ENCODE results near the gene FRYL. TPM values are rescaled to one million over a fixed set of nuclear protein-coding genes. Genes with fewer than 3 reads are reported as not detected.

FRYL gene
- total RNA-seq, 1 experiment from 2014 or later: 47.7 TPM

GRCh38 chr4:48602763-48603162, 177.3 kb downstream of the FRYL start:
- ATAC-seq (no peak), DNase-seq (ENCODE audit: low read depth, low spot score) (no peak)
- ChIA-PET CTCF (interaction anchor here (1.7 kb wide), 1 partner anchor 25 kb away, joined by 6 read pairs; no protein-coding TSS in a partner anchor), POLR2A (no interaction called here), RAD21 (ENCODE audit: low non-redundant PET in 1 of 2, low total read pairs in 2 of 2, uncharacterized antibody in 2 of 2, unreplicated experiment in 2 of 2) (no interaction called here)
- H3K79me2 ChIP-seq (ENCODE audit: insufficient read depth, low read length): no peaks in the 10 kb centered on the region
- H3K9ac ChIP-seq (ENCODE audit: low read length): no peak overlapping the region
- no peak overlapping the region for H3K27ac ChIP-seq (ENCODE audit: low read depth, low read length)
- H3K4me2 ChIP-seq (ENCODE audit: low read length): no peak overlapping the region
- no peaks in the 10 kb centered on the region for H3K4me1 ChIP-seq (ENCODE audit: control insufficient read depth in 1 of 2, insufficient read depth in 2 of 2, low read length in 2 of 2)
- no peaks in the 10 kb centered on the region for H3K36me3 ChIP-seq (ENCODE audit: control insufficient read depth in 1 of 2, insufficient read depth in 2 of 2, low read length in 2 of 2)
- no TSS peak for BruUV-seq (replicated peaks)
- intact Hi-C loops (cut with micrococcal nuclease): no loop called here
- H3K9me3 ChIP-seq (ENCODE audit: control insufficient read depth in 1 of 2, insufficient read depth in 1 of 2, low read depth in 1 of 2, low read length in 2 of 2): no peaks in the 10 kb centered on the region
- H3K4me3 ChIP-seq (replicated peaks in 1 of 2; ENCODE audit: low read depth in 1 of 2, low read length in 2 of 2): no peak overlapping the region
- H4K20me1 ChIP-seq (ENCODE audit: insufficient read depth): 0 out of 2 replicates have a peak, but pooled peaks cover 2% of the 10 kb centered on the region
- H3K27me3 ChIP-seq (ENCODE audit: insufficient read depth, low read length): no peaks in the 10 kb centered on the region
- no peaks in the 10 kb centered on the region for H3K9me2 ChIP-seq (ENCODE audit: insufficient read depth)
- H2AFZ ChIP-seq (ENCODE audit: low read depth, low read length, poor library complexity, severe bottlenecking): no peak overlapping the region
- TF ChIP-seq EZH2phosphoT487 (IDR thresholded peaks at IDR 0.05; ENCODE audit: borderline replicate concordance) (no peak), MAX (IDR thresholded peaks at IDR 0.05) (no peak), RAD21 (IDR thresholded peaks at IDR 0.05; ENCODE audit: low read depth) (no peak), JUND (IDR thresholded peaks at IDR 0.05) (no peak), CTCF (IDR thresholded peaks at IDR 0.05 in 2 of 3, conservative IDR thresholded peaks at IDR 0.05 in 1 of 3; ENCODE audit: borderline replicate concordance in 1 of 3, insufficient read depth in 1 of 3, low read depth in 2 of 3, low read length in 2 of 3) (no peak), YY1 (IDR thresholded peaks at IDR 0.05; ENCODE audit: extremely low read depth, insufficient replicate concordance, low read depth, low read length) (no peak), ZFX (IDR thresholded peaks at IDR 0.05) (no peak), ELF1 (IDR thresholded peaks at IDR 0.05; ENCODE audit: borderline replicate concordance, low read depth) (no peak), ATF3 (IDR thresholded peaks at IDR 0.05) (no peak), POLR2AphosphoS5 (IDR thresholded peaks at IDR 0.05; ENCODE audit: low read depth, low read length) (no peak), SRF (IDR thresholded peaks at IDR 0.05; ENCODE audit: low read depth) (no peak), ZBTB33 (IDR thresholded peaks at IDR 0.05; ENCODE audit: extremely low read depth, insufficient replicate concordance, low read length) (no peak), EGR1 (IDR thresholded peaks at IDR 0.05; ENCODE audit: low read depth) (no peak)

Measured in HCT116 (cell line).